ENCODE data around the gene SCFD2.

- no peak for TF ChIP-seq GABPA (IDR thresholded peaks at IDR 0.05; ENCODE audit: low read depth)
- TF ChIP-seq, protein P1, sequence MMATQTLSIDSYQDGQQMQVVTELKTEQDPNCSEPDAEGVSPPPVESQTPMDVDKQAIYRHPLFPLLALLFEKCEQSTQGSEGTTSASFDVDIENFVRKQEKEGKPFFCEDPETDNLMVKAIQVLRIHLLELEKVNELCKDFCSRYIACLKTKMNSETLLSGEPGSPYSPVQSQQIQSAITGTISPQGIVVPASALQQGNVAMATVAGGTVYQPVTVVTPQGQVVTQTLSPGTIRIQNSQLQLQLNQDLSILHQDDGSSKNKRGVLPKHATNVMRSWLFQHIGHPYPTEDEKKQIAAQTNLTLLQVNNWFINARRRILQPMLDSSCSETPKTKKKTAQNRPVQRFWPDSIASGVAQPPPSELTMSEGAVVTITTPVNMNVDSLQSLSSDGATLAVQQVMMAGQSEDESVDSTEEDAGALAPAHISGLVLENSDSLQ (IDR thresholded peaks at IDR 0.05) = no peak
Measured at GRCh38 chr4:53371049-53371448, 5.2 kb upstream of the SCFD2 start.
